BJ (cell line): ENCODE data around the gene TCHHL1. TPM values are rescaled to one million over a fixed set of nuclear protein-coding genes. Genes with fewer than 3 reads are reported as not detected.

ENCODE experiments used
- CTCF ChIA-PET: fragments of 350-600 bp; formaldehyde crosslinking; extraction: SDS; loops from one replicate; lab custom pipeline; 2021; ENCODE audit warnings: antibody characterized with exemption, inconsistent platforms; lab: Yijun Ruan, JAX
- POLR2A ChIA-PET: fragments of 300-600 bp; sonication (Branson Sonifier 250); formaldehyde crosslinking; extraction: SDS; loops from one replicate; lab custom pipeline; 2021; ENCODE audit warnings: antibody characterized with exemption; lab: Charles Lee
- DNase-seq: peaks from one replicate; pipeline ENCODE4 v3.0.0-alpha.2; 2011; ENCODE audit warnings: low read depth
- H3K27me3 ChIP-seq: 2 replicates; pipeline ENCODE4 v1.6.0; 2011; ENCODE audit warnings: low read length; ENCODE audit not compliant: control insufficient read depth, insufficient read depth
- H3K36me3 ChIP-seq: 2 replicates; pipeline ENCODE4 v1.5.1; 2011; ENCODE audit warnings: low read length; ENCODE audit not compliant: control insufficient read depth, insufficient read depth
- H3K4me3 ChIP-seq: 2 replicates; pipeline ENCODE4 v1.5.1; 2011; ENCODE audit warnings: low read depth, mild to moderate bottlenecking, control low read depth, low read length
- polyA plus RNA-seq: library from polyadenylated mRNA; depleted of rRNA; stranded (reverse); fragments of >200 nt; gene quantifications from 2 replicates; pipeline ENCODE4 v1.2.3, GENCODE V29; 2011
- TF ChIP-seq, protein P1 (sequence below): IDR thresholded peaks from 2 replicates; pipeline ENCODE4 v1.5.1; 2011; ENCODE audit warnings: low read depth, mild to moderate bottlenecking, control low read depth, inconsistent platforms, low read length, moderate library complexity; ENCODE audit not compliant: insufficient read depth

The TCHHL1 gene
- polyA plus RNA-seq, 1 experiment: not detected

DNA sequence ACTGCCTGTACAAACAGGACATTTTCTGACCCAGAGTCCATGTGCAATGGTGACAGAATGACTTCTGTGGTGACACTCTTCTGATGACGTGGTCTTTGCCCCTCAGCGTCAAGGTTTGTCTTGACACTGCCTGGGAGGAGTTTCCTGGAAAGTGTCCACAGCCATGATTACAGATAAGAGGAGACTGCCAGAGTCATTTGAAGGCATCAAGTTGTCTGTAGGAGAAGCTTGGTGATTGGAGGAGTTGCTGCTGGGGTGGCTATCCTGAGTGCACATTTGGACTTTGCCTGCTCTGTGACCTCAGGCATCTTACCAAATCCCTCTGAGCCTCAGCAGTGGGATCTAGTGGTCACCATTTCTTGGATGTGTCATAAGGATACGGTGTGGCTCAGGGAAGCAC, 17.7 kb downstream of the TCHHL1 start:
- H3K4me3 ChIP-seq: no peak overlapping the region
- peaks cover 2% of the 10 kb centered on the region; the same call in 1 of the 2 replicates for H3K27me3 ChIP-seq
- no peak for DNase-seq
- ChIA-PET CTCF (interaction anchor here (0.9 kb wide), 1 partner anchor 71 kb away, joined by 3 read pairs; no protein-coding TSS in a partner anchor), POLR2A (no interaction called here)
- H3K36me3 ChIP-seq: no peaks in the 10 kb centered on the region
- TF ChIP-seq, protein P1, sequence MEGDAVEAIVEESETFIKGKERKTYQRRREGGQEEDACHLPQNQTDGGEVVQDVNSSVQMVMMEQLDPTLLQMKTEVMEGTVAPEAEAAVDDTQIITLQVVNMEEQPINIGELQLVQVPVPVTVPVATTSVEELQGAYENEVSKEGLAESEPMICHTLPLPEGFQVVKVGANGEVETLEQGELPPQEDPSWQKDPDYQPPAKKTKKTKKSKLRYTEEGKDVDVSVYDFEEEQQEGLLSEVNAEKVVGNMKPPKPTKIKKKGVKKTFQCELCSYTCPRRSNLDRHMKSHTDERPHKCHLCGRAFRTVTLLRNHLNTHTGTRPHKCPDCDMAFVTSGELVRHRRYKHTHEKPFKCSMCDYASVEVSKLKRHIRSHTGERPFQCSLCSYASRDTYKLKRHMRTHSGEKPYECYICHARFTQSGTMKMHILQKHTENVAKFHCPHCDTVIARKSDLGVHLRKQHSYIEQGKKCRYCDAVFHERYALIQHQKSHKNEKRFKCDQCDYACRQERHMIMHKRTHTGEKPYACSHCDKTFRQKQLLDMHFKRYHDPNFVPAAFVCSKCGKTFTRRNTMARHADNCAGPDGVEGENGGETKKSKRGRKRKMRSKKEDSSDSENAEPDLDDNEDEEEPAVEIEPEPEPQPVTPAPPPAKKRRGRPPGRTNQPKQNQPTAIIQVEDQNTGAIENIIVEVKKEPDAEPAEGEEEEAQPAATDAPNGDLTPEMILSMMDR: no peak

DNA sequence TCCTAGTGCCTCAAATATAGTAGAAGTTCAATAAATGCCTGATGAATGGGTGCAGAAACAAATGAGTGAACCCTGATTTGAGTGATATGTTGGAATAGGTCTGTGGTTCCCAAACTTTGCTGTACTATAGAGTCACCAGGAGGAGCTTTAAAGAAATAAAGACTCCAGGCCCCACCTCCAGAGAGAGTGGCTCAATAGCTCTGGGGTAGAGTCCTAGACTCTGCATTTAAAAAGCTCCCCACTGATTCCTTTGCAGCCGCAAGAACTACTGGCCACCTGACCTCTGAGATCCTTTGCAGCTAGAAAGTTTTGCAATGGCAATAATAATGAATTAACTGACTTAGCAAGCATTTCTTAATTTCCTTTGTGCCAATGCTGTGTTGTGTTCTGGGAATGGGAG, 20.9 kb downstream of the TCHHL1 start:
- ChIA-PET POLR2A (no interaction called here), CTCF (interaction anchor here (0.8 to 2.0 kb wide), 2 partner anchors 15 kb away, joined by 3 to 8 read pairs; no protein-coding TSS in a partner anchor)
- Histone ChIP-seq H3K4me3 (no peak overlapping the region), H3K36me3 (no peaks in the 10 kb centered on the region), H3K27me3 (peaks cover 2% of the 10 kb centered on the region; the same call in 1 of the 2 replicates)
- TF ChIP-seq, protein P1: no peak
- no peak for DNase-seq

DNA sequence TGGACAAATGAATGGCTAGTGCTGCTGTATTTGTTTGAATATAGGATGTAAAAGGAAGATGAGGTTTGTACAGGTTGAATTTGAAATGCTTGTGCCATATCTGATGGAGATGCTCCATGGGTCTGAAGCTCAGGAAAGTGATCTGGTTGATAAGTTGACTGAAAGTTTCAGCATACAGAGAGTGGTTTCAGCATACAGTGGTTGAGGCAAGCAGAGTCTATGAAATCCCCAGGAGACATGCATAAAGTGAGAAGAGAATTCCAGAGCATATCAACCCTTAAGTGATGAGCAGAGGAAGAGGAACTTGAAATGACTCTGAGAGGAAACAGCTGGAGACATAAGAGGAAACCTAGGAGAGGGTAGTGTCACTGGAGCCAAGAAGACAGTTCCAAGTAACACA, 21.7 kb downstream of the TCHHL1 start:
- H3K27me3 ChIP-seq: peaks cover 2% of the 10 kb centered on the region
- no peak overlapping the region for H3K4me3 ChIP-seq
- TF ChIP-seq, protein P1: no peak
- DNase-seq: no peak
- H3K36me3 ChIP-seq: no peaks in the 10 kb centered on the region
- ChIA-PET CTCF (interaction anchor here (2.0 kb wide), 1 partner anchor 14 kb away, joined by 8 read pairs; no protein-coding TSS in a partner anchor), POLR2A (no interaction called here)

- ChIA-PET POLR2A (no interaction called here), CTCF (interaction anchor here (2.0 kb wide), 1 partner anchor 9 kb away, joined by 5 read pairs; no protein-coding TSS in a partner anchor)
- peaks cover 8% of the 10 kb centered on the region for H3K27me3 ChIP-seq
- TF ChIP-seq, protein P1: no peak
- no peaks in the 10 kb centered on the region for H3K36me3 ChIP-seq
- no peak overlapping the region for H3K4me3 ChIP-seq
- DNase-seq: no peak
Observed at GRCh38 chr1:152061952-152062351, 26.9 kb downstream of the TCHHL1 start.

GRCh38 chr1:152053375-152053774, 35.5 kb downstream of the TCHHL1 start:
- POLR2A ChIA-PET: no interaction called here
- peaks cover 12% of the 10 kb centered on the region for H3K27me3 ChIP-seq
- no peak overlapping the region for H3K4me3 ChIP-seq
- TF ChIP-seq, protein P1: no peak
- H3K36me3 ChIP-seq: no peaks in the 10 kb centered on the region
- CTCF ChIA-PET: interaction anchor here (0.6 to 6.5 kb wide), 22 partner anchors 8 to 405 kb away, joined by 3 to 69 read pairs (median 4); no protein-coding TSS in a partner anchor
- no peak for DNase-seq
